Heart left ventricle (tissue), 13 donors: ENCODE measurements around the gene CCDC50.

Experiments used
- POLR2A ChIP-seq, 2 donors: fragments of 450-650 bp; IDR thresholded peaks; one replicate each; pipeline ENCODE4 v1.6.1; 2017; ENCODE audit warnings: antibody characterized with exemption in 2 of 2, mild to moderate bottlenecking in 2 of 2, moderate library complexity in 2 of 2
- TF ChIP-seq, protein P1 (sequence below), 12 donors: fragments of 200-600 bp; sonication (generic) in 4 of 12; IDR thresholded peaks; one replicate each; pipeline versions ENCODE4 v1.5.0 to v1.8.0; 2018 to 2022; ENCODE audit warnings: antibody characterized with exemption in 12 of 12, mild to moderate bottlenecking in 5 of 12
- donor health status: ischemic (EF 13 %, LVEDD 7.1; RV severe dilation, severe dysfunction).
- donor health status: DM: no; HTN: yes; CAD: no.
- donor health status: DM: no; HTN: no; CAD: no.
- donor health status: ischemic (EF 25% LVEDD 6.9; RV normal size, moderate dysfunction).
- donor health status: ischemic (EF 25% LVEDD 5.7; RV mildly dilated, moderate dysfunction).
- donor health status: ischemic (EF 35%, LVEDD 5.7; RV mildly dilated, moderate dysfunction).
- donor health status: nonischemic (EF 11% LVEDD 7.7; RV severe dilation, severe dysfunction).
- donor health status: DM: yes; HTN: yes; CAD: no.
- donor health status: PGD.
- donor health status: ischemic (EF 29% LVEDD 5.4; RV normal size, mild dysfunction).
- donor health status: nonischemic (EF 23%, LVEDD 6.1; RV moderate dilation, normal function).

DNA sequence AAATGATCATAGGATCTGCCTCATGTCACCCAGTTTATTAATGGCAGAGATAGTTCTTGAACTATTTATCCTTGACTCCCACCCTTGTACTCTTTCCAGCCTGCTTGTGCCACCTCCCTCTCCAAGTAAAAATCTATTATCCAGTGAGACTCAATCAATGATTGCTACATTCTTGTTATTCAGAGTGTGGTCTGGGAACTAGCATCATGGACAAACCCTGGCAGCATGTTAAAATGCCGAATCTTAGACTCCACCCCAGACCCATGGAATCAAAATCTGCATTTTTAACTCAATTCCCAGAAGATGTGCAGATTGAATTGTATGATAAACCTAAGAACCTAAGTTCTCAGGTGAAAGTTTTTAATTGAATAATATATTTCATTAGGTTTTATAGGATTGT lies 97.1 kb downstream of the CCDC50 start:
- TF ChIP-seq, protein P1, sequence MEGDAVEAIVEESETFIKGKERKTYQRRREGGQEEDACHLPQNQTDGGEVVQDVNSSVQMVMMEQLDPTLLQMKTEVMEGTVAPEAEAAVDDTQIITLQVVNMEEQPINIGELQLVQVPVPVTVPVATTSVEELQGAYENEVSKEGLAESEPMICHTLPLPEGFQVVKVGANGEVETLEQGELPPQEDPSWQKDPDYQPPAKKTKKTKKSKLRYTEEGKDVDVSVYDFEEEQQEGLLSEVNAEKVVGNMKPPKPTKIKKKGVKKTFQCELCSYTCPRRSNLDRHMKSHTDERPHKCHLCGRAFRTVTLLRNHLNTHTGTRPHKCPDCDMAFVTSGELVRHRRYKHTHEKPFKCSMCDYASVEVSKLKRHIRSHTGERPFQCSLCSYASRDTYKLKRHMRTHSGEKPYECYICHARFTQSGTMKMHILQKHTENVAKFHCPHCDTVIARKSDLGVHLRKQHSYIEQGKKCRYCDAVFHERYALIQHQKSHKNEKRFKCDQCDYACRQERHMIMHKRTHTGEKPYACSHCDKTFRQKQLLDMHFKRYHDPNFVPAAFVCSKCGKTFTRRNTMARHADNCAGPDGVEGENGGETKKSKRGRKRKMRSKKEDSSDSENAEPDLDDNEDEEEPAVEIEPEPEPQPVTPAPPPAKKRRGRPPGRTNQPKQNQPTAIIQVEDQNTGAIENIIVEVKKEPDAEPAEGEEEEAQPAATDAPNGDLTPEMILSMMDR (IDR thresholded peaks at IDR 0.05), result no peak
- TF ChIP-seq POLR2A (IDR thresholded peaks at IDR 0.05), result no peak
